Stimulated activated memory B cell treated with anti-CD40 and anti-IgM and Interleukin-4, amounts not matched to agents 10 μg/mL and 1 μg/mL and 100 μg/mL, for 72 hours (primary cell): Measurements from ENCODE around the gene CC2D2A.
"Not testable (repeated sequence)": the region's sequence is repeated elsewhere in the genome, so short reads cannot be mapped to it uniquely, and the experiment has no call there.

Experiments
- ATAC-seq: fragments of 150-1000 bp; cut with Tn5 transposase; 2 replicates; pipeline ENCODE4 v1.10.0; 2021
- H3K27ac Mint-ChIP-seq: one replicate; pipeline ENCODE4 v1.8.0; 2022; ENCODE audit warnings: mild to moderate bottlenecking, mixed read lengths
- H3K27me3 Mint-ChIP-seq: one replicate; pipeline ENCODE4 v1.8.0; 2022; ENCODE audit warnings: mixed read lengths
- H3K36me3 Mint-ChIP-seq: one replicate; pipeline ENCODE4 v1.8.0; 2022; ENCODE audit warnings: mixed read lengths
- H3K4me1 Mint-ChIP-seq: one replicate; pipeline ENCODE4 v1.8.0; 2022; ENCODE audit warnings: mixed read lengths
- H3K4me3 Mint-ChIP-seq: one replicate; pipeline ENCODE4 v1.8.0; 2022; ENCODE audit warnings: mild to moderate bottlenecking, moderate library complexity, mixed read lengths
- H3K9me3 Mint-ChIP-seq: one replicate; pipeline ENCODE4 v1.8.0; 2022; ENCODE audit warnings: mixed read lengths

CC2D2A gene

DNA sequence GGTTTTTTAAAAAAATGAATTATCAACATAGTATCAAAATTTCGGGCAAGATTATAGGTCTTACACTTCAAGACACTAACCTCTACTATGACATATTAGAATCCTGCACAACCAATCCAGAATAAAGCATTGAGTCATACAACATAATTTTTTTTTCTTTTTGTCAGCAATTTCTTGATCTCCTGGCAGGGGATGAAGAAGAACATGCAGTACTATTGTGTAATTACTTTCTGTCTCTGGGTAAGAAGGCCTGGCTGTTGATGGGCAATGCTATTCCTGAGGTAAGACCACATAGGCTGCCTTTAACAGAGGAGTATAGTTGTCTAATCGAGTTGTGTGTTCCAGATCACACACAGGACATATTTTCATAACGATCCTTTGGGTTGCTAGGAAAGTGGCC is 118.0 kb downstream of the CC2D2A start:
- no peaks in the 10 kb centered on the region for H3K27me3 Mint-ChIP-seq
- peaks cover 26% of the 10 kb centered on the region for H3K4me1 Mint-ChIP-seq
- no peaks in the 10 kb centered on the region for H3K9me3 Mint-ChIP-seq
- no peak overlapping the region for H3K27ac Mint-ChIP-seq
- ATAC-seq: no peak
- no peak overlapping the region for H3K4me3 Mint-ChIP-seq
- H3K36me3 Mint-ChIP-seq: no peaks in the 10 kb centered on the region

DNA sequence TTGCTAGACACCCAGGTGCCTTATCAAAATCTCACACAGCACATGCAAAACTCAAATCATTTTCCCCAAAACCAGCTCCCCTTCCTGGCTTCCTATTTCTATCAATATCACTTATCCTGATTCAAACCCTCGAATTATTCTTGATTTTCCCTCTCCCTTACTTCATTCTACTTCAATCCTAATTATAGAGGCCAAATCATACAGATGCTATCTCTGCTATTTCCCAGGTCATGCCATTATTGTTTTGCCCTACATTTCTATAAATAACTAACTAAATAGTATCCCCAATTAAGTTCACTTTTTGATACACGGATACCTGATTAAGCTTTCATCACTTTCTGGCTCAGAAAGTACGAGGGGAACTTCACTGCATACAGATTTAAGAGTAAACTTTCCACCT is 123.1 kb downstream of the CC2D2A start:
- Mint-ChIP-seq H3K27ac (no peak overlapping the region), H3K36me3 (no peaks in the 10 kb centered on the region), H3K9me3 (no peaks in the 10 kb centered on the region), H3K4me1 (no peaks in the 10 kb centered on the region), H3K4me3 (no peak overlapping the region), H3K27me3 (no peaks in the 10 kb centered on the region)
- no peak for ATAC-seq

DNA sequence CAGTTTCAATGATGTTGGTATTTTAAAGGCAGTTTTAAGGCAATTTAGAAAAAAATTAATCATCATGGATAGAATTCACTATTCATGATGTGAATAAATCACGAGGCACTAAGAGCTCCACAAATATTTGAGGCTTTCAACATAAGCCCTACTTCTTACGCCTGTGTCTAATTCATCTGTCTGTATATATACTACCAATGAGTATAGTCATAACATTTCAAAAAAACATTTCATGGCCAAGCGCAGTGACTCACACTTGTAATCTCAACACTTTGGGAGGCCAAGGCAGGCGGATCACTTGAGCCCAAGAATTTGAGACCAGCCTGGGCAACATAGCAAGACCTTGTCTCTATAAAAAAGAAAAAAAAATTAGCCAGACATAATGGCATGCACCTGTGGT is 129.0 kb downstream of the CC2D2A start:
- Mint-ChIP-seq H3K9me3 (no peaks in the 10 kb centered on the region), H3K36me3 (peaks cover 26% of the 10 kb centered on the region), H3K4me1 (no peaks in the 10 kb centered on the region), H3K4me3 (no peak overlapping the region), H3K27me3 (no peaks in the 10 kb centered on the region), H3K27ac (no peak overlapping the region)
- ATAC-seq: no peak

DNA sequence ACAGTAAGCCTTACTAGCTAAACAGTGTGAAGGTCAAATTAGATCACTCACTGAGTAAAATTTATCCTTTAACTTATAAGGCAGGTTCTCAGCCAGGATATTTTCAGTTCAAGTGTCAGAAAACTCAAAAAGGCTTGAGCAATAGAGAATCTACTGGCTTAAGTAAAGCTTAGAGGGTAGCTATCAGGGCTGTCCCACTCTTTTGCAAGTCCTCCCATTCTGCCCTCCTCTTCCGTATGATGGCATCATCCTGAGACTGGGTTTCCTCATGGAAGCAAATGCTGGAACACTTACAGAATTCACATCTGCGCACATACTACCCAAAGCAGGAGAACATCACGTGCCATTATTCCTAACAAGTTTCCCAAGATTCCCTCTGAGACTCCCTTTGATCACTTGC is 130.5 kb downstream of the CC2D2A start:
- H3K4me1 Mint-ChIP-seq: no peaks in the 10 kb centered on the region
- H3K27me3 Mint-ChIP-seq: no peaks in the 10 kb centered on the region
- peaks cover 41% of the 10 kb centered on the region for H3K36me3 Mint-ChIP-seq
- H3K4me3 Mint-ChIP-seq: no peak overlapping the region
- no peaks in the 10 kb centered on the region for H3K9me3 Mint-ChIP-seq
- no peak overlapping the region for H3K27ac Mint-ChIP-seq
- no peak for ATAC-seq

DNA sequence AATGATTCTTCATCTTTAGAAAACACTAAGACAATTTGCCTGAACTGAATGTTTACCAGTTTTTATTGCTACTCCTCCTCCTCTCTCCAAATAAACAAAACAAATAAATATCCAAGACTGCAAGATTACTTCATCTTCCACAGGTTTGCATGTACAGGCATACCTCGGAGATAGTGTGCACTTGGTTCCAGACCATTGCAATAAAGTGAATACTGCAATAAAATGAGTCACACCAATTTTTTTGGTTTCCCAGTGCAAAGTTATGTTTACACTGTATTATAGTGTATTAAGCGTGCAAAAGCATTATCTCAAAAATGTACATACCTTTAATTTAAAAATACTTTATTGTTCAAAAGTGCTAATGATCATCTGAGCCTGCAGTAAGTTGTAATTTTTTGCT is 132.2 kb downstream of the CC2D2A start:
- H3K4me3 Mint-ChIP-seq: no peak overlapping the region
- H3K36me3 Mint-ChIP-seq: peaks cover 51% of the 10 kb centered on the region
- no peak overlapping the region for H3K27ac Mint-ChIP-seq
- no peaks in the 10 kb centered on the region for H3K27me3 Mint-ChIP-seq
- no peak for ATAC-seq
- no peaks in the 10 kb centered on the region for H3K9me3 Mint-ChIP-seq
- no peaks in the 10 kb centered on the region for H3K4me1 Mint-ChIP-seq

DNA sequence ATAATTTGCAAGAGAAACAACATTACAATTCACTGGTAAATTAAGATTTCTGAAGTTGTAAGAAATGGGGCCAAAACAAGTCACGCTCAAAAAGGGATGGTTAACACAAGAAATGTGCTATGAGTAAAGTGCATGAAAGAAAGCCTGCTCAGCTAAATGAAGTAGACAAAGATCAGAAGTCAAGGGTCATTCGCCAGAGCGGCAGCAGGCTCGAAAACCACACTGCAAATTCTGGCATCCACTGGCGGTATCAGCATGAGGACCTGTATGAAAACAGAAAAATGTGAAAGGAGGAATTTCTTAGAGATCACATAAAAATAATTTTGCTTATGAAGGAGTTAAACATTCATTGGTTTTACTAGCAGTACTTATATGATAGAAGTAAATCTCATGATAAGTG is 135.9 kb downstream of the CC2D2A start:
- ATAC-seq: no peak
- H3K36me3 Mint-ChIP-seq: peaks cover 57% of the 10 kb centered on the region
- H3K9me3 Mint-ChIP-seq: no peaks in the 10 kb centered on the region
- no peaks in the 10 kb centered on the region for H3K27me3 Mint-ChIP-seq
- H3K27ac Mint-ChIP-seq: no peak overlapping the region
- H3K4me1 Mint-ChIP-seq: no peaks in the 10 kb centered on the region
- H3K4me3 Mint-ChIP-seq: no peak overlapping the region

DNA sequence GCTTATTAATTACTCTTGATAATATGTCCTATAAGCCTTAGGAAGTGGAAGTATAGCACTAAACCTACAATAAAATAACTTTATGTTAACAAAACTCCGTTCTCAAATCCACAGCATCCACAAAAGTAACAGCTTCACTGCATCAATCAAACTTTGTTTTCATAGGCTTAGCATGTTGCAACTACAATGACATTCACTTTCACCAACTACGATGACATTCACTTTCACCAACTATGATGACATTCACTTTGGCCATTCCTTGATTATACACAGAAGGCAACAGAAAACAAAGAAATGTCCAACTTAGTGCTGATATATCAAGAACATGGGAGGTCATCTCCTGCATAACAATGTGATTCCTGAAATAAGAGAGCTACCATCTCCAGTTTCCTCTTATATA is 141.2 kb downstream of the CC2D2A start:
- peaks cover 45% of the 10 kb centered on the region for H3K36me3 Mint-ChIP-seq
- H3K27ac Mint-ChIP-seq: no peak overlapping the region
- ATAC-seq: no peak
- H3K4me1 Mint-ChIP-seq: peaks cover 9% of the 10 kb centered on the region
- H3K9me3 Mint-ChIP-seq: peaks cover 2% of the 10 kb centered on the region
- no peaks in the 10 kb centered on the region for H3K27me3 Mint-ChIP-seq
- no peak overlapping the region for H3K4me3 Mint-ChIP-seq

DNA sequence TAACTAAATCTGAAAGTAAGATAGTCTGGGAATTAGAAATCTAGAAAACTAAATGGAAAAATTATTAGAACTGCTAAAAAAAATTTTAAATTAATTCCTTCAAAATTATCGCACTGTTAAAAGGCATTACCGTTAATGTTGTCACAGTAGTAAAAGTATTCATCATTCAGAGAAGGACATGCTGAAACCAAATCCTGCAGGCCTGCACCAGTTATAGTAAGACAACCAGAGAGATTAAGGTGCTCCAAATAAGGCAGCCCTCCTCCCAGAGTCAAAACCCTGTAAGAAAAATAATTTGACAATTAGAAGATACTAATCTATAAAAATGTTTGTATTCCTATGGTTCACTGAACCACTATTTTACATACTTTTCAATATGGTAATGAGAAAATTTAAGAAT is 142.5 kb downstream of the CC2D2A start:
- Mint-ChIP-seq H3K9me3 (peaks cover 3% of the 10 kb centered on the region), H3K4me1 (peaks cover 16% of the 10 kb centered on the region), H3K27ac (no peak overlapping the region), H3K36me3 (peaks cover 53% of the 10 kb centered on the region), H3K4me3 (no peak overlapping the region), H3K27me3 (no peaks in the 10 kb centered on the region)
- no peak for ATAC-seq

DNA sequence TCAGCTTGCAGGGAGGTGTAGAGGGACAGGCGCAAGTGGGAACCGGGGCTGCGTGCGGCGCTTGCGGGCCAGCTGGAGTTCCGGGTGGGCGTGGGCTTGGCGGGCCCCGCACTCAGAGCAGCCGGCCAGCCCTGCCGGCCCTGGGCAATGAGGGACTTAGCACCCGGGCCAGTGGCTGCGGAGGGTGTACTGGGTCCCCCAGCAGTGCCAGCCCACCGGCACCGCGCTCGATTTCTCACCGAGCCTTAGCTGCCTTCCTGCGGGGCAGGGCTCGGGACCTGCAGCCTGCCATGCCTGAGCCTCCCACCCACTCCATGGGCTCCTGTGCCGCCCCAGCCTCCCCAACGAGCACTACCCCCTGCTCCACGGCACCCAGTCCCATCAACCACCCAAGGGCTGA is 145.2 kb downstream of the CC2D2A start:
- H3K36me3 Mint-ChIP-seq: peaks cover 64% of the 10 kb centered on the region
- H3K4me3 Mint-ChIP-seq, H3K27ac Mint-ChIP-seq, H3K9me3 Mint-ChIP-seq, ATAC-seq, H3K27me3 Mint-ChIP-seq: not testable (repeated sequence)
- H3K4me1 Mint-ChIP-seq: peaks cover 16% of the 10 kb centered on the region

DNA sequence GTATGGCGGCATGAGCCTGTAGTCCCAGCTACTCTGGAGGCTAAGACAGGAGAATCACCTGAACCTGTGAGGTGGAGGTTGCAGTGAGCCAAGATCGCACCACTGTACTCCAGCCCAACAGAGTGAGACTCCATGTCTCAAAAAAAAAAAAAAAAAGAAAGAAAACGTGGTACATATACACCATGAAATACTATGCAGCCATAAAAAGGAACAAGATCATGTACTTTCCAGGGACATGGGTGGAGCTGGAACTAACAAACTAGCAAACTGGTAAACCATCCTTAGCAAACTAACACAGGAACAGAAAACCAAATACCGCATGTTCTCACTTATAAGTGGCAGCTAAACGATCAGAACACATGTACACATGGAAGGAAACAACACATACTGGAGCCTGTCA is 147.7 kb downstream of the CC2D2A start:
- H3K4me3 Mint-ChIP-seq, H3K9me3 Mint-ChIP-seq, H3K27ac Mint-ChIP-seq, ATAC-seq, H3K27me3 Mint-ChIP-seq: not testable (repeated sequence)
- H3K4me1 Mint-ChIP-seq: peaks cover 17% of the 10 kb centered on the region
- H3K36me3 Mint-ChIP-seq: peaks cover 79% of the 10 kb centered on the region

DNA sequence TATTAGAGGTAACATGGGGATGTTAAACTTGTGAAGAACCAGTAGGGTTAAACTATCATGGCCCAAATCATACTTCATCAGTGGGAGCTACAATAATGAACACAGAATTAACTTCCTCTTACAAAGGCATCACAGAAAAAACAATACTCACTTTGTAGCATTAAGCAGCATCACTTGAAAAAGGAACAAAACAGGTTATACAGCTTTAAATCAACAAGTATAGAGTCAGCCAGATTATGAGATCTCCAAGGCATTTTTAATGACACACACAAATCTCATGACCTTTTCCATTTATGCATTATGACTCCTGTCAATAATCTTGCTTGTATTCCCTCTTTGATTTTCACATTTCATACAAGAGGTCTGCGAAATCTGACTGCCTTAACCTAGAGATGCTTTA is 167.1 kb downstream of the CC2D2A start:
- peaks cover 33% of the 10 kb centered on the region for H3K36me3 Mint-ChIP-seq
- H3K9me3 Mint-ChIP-seq: no peaks in the 10 kb centered on the region
- H3K27ac Mint-ChIP-seq: no peak overlapping the region
- H3K4me3 Mint-ChIP-seq: no peak overlapping the region
- peaks cover 5% of the 10 kb centered on the region for H3K4me1 Mint-ChIP-seq
- no peaks in the 10 kb centered on the region for H3K27me3 Mint-ChIP-seq
- no peak for ATAC-seq

DNA sequence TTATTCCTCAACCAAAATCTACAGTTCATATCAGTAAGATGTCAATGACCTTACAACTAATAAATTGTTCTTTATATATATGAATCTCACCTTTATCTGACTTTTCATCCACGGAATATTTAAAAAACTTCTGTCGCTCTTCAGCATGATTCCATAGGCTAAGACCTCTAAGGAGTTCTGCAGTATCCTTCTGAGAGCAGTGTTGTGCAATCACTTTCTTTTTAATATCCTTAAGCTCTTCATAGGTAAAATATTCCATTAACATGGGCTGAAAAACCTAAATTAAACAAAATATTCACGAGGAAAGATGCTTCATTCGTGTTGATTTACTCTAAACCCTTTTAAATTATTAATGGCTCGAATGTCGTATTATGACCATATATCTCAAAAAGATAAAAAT is 168.7 kb downstream of the CC2D2A start:
- no peak for ATAC-seq
- H3K36me3 Mint-ChIP-seq: peaks cover 27% of the 10 kb centered on the region
- H3K4me3 Mint-ChIP-seq: no peak overlapping the region
- peaks cover 13% of the 10 kb centered on the region for H3K4me1 Mint-ChIP-seq
- H3K27me3 Mint-ChIP-seq: no peaks in the 10 kb centered on the region
- H3K27ac Mint-ChIP-seq: no peak overlapping the region
- no peaks in the 10 kb centered on the region for H3K9me3 Mint-ChIP-seq

DNA sequence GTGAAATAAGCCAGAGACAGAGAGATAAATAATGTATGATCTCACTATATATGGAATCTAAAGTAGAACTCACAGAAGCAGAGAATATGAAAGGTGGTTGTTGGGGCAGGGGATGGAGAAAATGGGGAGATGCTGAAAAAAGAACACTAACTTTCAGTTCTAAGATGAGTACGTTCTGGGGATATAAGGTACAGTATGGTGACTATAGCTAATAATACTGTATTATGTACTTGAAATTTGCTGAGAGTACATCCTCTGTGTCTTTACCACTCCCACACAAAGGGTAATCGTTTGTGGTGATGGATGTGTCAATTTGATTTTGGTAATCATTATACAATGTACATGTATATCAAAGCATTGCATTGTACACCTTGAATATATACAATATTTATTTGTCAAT is 178.9 kb downstream of the CC2D2A start:
- H3K27me3 Mint-ChIP-seq: no peaks in the 10 kb centered on the region
- ATAC-seq: no peak
- H3K27ac Mint-ChIP-seq: no peak overlapping the region
- no peaks in the 10 kb centered on the region for H3K9me3 Mint-ChIP-seq
- no peak overlapping the region for H3K4me3 Mint-ChIP-seq
- peaks cover 6% of the 10 kb centered on the region for H3K36me3 Mint-ChIP-seq
- peaks cover 48% of the 10 kb centered on the region for H3K4me1 Mint-ChIP-seq

DNA sequence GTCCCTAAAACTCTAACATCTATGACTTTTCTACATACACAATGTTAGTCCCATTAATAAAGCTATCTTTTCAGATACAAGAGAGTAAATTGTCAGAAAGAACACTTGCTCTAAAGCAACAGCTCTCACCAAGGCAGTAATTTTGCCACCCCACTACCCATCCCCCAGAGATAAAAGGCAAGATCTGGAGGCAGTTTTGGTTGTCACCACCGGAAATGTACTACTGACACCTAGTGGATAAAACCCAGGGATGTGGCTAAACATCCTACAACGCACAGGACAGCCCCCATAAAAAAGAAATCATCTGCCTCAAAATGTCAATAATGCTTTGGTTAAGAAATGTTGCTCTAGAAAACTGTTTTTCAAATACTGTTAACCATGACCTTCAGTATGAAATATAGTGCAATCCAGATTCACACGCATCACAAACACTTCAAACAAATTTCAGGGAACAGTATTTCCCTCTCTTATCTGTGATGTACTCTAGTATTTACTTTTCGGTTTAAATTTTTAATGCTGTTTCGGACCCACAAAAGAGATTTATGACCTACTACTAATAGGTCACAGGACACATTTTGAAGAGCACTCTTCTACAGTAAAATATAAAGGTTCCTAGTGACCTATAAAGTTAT is 180.3 kb downstream of the CC2D2A start:
- Mint-ChIP-seq H3K4me3 (no peak overlapping the region), H3K36me3 (no peaks in the 10 kb centered on the region), H3K4me1 (peaks cover 52% of the 10 kb centered on the region), H3K27ac (no peak overlapping the region), H3K9me3 (no peaks in the 10 kb centered on the region), H3K27me3 (no peaks in the 10 kb centered on the region)
- ATAC-seq: peak; percentile 54
